PC-9 (cell line): ENCODE measurements around the gene GUCY2F.

ENCODE experiments used
- CTCF ChIP-seq: fragments of 200-600 bp; sonication (generic); conservative IDR thresholded peaks from 2 replicates; pipeline ENCODE4 v1.6.1; 2017; ENCODE audit warnings: mixed run types, antibody characterized with exemption, mild to moderate bottlenecking, moderate library complexity
- EZH2 ChIP-seq: fragments of 200-600 bp; sonication (generic); IDR thresholded peaks from 2 replicates; pipeline ENCODE4 v1.8.0; 2017; ENCODE audit warnings: antibody characterized with exemption, low read depth

- TF ChIP-seq CTCF (no peak; the same call in 1 of the 2 replicates), EZH2 (no peak)
These were observed 88.0 kb downstream of the GUCY2F start for GRCh38 chrX:109393859-109394258.
